T-helper 22 cell (primary cell): Measurements from ENCODE around the gene PHACTR2.

Source experiments
- DNase-seq: peaks from one replicate; pipeline ENCODE4 v3.0.0-alpha.2; 2020; ENCODE audit warnings: low read depth

PHACTR2 gene

DNA sequence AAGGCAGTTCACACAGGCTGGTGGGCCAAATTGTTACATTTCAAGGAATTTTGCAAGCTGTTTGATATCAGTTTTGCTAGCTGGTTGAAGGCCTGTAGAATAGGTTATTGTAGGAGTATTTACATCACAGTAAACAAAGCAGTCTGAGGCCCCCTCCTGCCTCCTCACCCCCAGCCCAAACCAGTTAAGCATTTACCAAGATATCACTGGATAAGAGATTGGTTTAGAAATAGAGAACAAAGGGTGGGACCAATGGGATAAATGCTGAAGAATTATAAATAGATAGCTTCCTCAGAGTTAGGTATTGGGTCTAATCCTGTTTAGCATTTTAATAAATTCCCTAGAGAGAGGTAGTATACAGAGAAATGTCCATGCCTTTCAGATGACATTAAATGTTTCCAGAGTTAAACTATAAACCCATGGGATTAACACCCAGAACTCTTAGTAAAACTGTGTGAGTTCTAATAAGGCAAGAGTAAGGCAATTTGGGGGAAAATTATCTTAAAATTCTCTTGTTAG lies 2.3 kb upstream of the PHACTR2 start:
- DNase-seq: no peak

DNA sequence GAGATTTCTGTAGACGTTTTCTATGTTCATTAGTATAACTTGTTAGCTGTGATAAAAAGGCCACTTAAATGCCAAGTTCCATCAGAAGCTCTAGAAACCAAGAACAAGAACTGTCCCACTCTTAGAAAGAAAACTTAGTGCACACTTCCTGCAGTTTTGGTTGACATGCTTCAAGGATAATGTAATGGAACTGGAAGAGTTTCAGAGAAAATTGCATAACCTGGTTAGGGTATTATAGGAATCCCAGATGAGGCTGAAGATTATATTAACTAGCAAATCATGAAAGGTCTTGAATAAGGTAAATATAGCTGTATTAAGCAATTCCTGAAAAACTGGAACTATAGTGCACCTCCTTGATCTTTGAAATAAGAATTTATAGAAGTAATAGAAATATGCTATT lies 1.8 kb upstream of the PHACTR2 start:
- no peak for DNase-seq

GRCh38 chr6:143676437-143677045 lies 1.2 kb upstream of the PHACTR2 start:
- no peak for DNase-seq

DNA sequence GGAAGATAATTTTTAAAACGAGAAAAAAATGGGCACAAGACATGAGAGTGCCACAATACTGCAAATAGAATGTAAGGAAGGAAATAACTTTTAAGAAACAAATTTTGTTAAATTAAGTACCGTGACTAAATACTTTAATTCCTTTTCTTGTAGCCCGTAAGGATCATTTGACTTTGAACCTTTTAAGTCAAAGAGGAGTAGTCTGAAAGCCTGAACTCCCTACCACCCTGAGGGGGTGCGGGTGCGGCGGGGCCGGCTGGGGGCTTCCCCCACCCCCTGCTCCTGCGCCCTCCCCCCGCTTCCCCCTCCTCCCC lies 231 bp upstream of the PHACTR2 start:
- no peak for DNase-seq

DNA sequence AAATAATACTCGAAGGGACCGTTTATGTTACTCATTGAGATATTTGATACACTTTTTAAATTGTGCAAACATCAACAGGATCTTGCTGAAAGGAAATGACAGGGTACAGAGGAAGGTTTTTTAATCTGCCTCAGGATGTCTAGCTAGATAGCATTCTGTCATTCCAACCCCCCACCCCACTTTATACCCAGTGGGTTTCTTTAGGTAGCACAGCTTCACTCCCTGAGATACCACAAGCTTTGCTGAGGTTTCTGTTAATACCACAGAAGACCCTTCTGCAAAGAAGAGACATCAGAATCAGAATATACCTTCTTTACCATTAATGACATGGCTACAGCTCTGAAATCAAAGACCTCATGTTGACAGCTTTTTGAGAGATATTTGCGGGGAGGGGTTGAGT lies 1.3 kb downstream of the PHACTR2 start:
- no peak for DNase-seq

GRCh38 chr6:143680141-143680540 lies 2.4 kb downstream of the PHACTR2 start:
- DNase-seq: no peak

DNA sequence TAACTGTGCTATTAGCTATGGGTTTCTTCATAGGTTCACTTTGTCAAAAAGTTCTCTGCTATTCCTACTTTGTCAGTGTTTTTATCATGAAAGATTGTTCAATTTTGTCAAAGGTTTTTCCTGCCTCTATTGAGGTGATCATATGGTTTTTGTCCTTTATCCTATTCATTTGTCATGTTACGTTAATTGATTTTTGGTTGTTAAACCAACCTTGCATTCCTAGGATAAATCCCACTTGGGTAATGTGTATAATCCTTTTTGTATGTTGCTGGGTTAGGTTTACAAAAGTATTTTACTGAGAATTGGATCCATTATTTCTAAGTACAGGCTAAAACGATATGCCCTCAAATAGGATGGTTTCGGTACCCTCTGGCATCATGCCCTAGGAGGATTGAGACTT lies 5.0 kb downstream of the PHACTR2 start:
- no peak for DNase-seq

GRCh38 chr6:143684486-143684885 lies 6.7 kb downstream of the PHACTR2 start:
- no peak for DNase-seq

DNA sequence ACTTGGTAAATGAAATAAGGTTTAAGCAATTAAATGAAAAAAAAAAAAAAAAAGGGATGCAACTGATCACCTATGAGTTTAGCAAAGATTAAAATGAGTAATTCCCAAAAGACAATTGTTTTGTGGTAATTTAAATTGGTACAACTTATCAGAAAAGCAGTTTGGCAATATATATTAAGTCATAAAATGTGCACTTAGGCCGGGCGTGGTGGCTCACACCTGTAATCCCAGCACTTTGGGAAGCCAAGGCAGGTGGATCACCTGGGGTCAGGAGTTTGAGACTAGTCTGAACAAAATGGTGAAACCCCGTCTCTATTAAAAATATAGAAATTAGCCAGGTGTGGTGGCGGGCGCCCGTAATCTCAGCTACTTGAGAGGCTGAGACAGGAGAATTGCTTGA lies 7.9 kb downstream of the PHACTR2 start:
- no peak for DNase-seq

DNA sequence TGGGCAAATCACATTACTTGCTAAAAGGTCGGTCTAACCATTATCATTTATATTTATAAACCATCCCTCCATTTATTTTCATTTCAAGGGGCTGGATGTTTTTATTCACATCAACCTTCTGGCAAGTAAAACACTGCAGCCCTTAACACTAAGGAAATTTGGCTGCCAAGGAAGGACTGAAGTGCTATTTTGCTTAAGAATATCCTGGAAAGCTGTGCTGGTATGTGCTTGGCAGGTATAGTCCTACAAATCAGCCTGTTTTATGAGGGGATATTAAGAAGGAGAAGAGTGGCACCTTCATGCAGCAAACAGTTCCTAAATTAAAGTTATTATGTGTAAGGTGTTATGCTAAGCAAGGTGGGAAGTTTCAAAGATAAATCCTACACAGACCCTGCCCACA lies 9.8 kb downstream of the PHACTR2 start:
- no peak for DNase-seq

DNA sequence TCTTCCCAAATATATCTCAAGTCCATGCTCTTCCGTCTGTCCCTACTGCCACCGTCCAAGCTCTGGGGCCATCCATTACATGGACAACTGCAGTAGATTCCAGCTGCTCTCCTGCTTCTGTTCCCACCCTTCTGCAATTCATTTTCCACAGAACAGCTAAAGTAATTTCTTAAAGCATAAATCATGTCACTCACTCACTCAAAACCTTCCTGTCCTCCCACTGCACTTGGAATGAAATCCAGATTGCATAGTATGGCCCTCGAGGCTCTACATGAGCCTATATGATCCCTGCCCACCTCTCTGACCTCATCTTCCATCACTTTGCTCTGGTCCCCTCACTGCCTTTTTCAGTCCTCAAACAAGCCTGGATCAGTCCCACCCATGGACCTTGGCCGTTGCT lies 10.9 kb downstream of the PHACTR2 start:
- no peak for DNase-seq

- no peak for DNase-seq
Observed at GRCh38 chr6:143689852-143690251, 12.1 kb downstream of the PHACTR2 start.

DNA sequence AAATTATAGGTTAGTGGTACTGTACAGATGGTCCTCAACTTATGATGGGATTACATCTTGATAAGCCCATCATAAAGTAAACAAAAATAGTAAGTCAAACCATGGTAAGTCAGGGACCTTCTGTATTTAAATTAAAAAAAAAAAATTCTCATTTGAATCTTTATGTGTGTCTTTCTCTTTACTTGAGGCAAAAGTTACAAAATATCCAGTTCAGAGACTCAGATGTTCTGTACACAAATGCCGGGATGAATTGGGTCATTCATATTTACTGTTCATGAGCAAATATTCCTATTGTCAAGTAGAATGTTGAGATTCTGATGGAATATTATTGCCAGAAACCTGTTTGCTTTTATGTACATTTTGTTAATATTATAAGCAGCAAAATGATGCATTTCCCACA lies 13.4 kb downstream of the PHACTR2 start:
- DNase-seq: no peak

- no peak for DNase-seq
Observed at GRCh38 chr6:143691900-143692636, 14.3 kb downstream of the PHACTR2 start.

GRCh38 chr6:143692696-143693095 lies 14.9 kb downstream of the PHACTR2 start:
- DNase-seq: no peak

GRCh38 chr6:143694013-143694412 lies 16.2 kb downstream of the PHACTR2 start:
- DNase-seq: no peak

DNA sequence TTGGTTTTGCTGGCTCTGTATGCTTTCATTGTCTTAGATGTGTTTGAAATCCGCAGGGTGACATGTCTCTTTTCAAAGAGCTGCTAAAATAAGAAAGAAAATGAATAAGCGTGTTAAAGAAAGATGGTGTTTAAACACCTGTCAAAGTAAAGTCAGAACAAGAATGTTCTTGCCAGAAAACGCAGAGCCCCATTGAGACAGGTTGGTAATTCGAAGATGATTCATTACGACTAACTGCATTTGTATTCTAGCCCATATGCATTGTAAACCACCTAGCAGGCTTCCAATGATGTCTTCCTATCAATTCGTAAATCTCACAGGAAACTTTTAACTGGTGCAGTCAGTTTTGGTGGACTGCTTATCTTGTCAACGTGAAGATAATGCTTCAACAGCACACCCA lies 16.8 kb downstream of the PHACTR2 start:
- DNase-seq: no peak

DNA sequence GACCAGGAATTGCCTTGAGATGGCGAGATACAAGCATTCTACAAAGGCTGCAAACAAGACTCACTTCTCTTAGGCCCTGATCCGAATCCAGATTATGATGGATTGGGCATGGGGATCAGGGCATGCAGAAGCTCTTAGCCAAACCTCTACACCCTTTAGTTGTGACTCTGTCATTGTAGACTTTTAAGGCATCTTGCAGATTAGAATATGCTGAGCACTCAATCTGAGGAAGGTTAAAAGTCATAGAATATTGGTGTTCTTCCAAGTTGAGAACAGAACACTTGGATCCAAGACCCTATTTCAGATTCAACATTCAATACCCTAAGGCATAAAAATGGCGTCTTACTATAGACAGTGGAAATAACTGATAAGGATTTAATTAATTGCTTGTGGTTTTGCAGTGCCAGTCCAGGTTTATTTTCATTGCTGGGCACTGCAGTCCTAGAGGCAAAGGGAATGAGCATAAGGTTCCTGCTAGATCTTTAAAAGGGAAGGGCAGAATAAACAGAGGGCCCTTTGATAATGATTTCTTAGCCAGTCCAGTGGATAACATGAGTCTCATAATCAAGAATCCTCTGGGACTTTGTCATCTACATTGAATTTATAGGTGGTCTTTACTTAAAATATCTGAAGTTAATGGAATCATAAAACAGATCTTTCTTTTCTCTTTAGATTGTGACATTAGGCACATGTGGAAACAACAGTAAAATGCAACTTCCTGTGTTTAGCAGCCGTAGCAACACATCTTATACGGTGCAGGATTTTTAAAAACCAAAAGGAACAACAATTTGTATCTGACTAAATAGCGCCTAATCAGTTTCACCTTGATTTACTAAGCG lies 17.6 kb downstream of the PHACTR2 start:
- no peak for DNase-seq

GRCh38 chr6:143695969-143696663 lies 18.4 kb downstream of the PHACTR2 start:
- no peak for DNase-seq

GRCh38 chr6:143696664-143697000 lies 18.9 kb downstream of the PHACTR2 start:
- no peak for DNase-seq

DNA sequence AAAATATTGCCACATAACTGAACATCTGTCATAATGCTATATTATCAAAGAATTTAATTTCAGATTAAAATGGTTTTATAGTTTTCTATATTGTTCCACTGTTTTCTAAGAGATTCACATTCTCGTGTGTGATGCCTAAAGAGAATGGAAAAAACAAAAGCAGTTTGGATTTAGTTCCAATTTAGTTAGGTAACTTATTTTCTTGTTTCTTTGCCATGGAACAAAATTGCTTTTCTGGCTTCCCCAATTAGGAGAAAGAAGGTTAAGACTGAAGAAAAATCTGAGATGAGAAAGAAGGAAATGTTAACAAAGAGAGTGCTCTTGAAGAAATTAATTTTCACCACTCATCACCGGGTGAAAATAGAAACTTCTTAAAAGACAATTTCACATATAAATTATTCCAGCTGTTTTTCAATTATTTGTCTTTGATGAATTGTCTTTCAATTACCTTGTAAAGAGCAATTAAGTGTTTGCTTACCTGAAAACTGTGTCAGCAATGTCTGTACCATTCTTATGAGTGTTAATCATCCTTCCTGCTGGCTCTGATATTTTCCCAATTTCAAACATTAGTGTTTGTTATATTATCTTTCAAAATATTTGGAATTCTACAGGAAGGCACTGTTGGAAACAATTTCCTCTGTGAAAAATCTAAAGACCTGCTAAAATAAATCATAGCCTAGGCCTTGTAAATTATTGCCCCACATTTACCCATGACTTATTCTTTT lies 19.5 kb downstream of the PHACTR2 start:
- DNase-seq: no peak

DNA sequence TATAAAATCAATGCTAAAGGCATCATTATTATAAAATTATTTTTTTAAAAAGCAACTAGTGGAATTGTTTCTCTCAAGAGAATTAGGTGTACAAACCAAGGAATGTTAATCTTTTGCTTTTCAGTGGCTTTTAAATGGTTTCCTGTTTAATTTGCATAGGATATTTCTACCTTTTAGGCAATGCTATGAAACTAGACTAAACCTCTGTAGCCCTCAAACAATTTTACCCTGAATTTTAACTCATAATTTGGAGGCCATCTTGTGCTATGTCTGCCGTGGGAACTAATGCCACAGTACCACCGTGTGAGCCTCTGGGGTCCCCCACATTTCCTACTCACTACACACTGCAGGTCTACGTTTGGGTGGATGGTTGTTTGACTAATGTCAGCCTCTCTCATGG lies 20.6 kb downstream of the PHACTR2 start:
- no peak for DNase-seq
